Stimulated activated CD8-positive, alpha-beta memory T cell treated with anti-CD3 and anti-CD28 coated beads, Interleukin-12 subunit alpha, Interleukin-12 subunit beta, amount 100 ng/mL, for 4 hours (primary cell): Measurements from ENCODE around the gene ZP1.

Source experiments
- DNase-seq: peaks from one replicate; pipeline ENCODE4 v3.0.0-alpha.2; 2020; ENCODE audit warnings: low read depth

Gene ZP1

GRCh38 chr11:60910281-60910687 is 42.9 kb downstream of the ZP1 start:
- no peak for DNase-seq

GRCh38 chr11:60910711-60911380 is 43.5 kb downstream of the ZP1 start:
- no peak for DNase-seq

- DNase-seq, result no peak
These were observed 45.0 kb downstream of the ZP1 start for GRCh38 chr11:60912223-60912850.

GRCh38 chr11:60912851-60913528 is 45.6 kb downstream of the ZP1 start:
- DNase-seq, result no peak

- DNase-seq, result peak; percentile 74
These were observed 46.7 kb downstream of the ZP1 start, which contains the start of gene TMEM109 for GRCh38 chr11:60913793-60914632. Gene TMEM109, plus strand, starts transcription at chr11:60914158. Its CDS starts 5,536 bp downstream, at chr11:60919694.

GRCh38 chr11:60914633-60915247 is 47.4 kb downstream of the ZP1 start:
- no peak for DNase-seq

- DNase-seq, result peak; percentile 61
These were observed 48.0 kb downstream of the ZP1 start for GRCh38 chr11:60915248-60915914.

GRCh38 chr11:60916669-60917206 is 49.4 kb downstream of the ZP1 start:
- no peak for DNase-seq

- no peak for DNase-seq
These were observed 49.9 kb downstream of the ZP1 start for GRCh38 chr11:60917267-60917666.

GRCh38 chr11:60918251-60918938 is 51.1 kb downstream of the ZP1 start:
- DNase-seq, result no peak

- no peak for DNase-seq
These were observed 51.6 kb downstream of the ZP1 start for GRCh38 chr11:60918939-60919265.

GRCh38 chr11:60919320-60919719 is 52.0 kb downstream of the ZP1 start:
- DNase-seq, result no peak

GRCh38 chr11:60919956-60920355 is 52.6 kb downstream of the ZP1 start:
- DNase-seq, result no peak

- DNase-seq, result no peak
These were observed 53.9 kb downstream of the ZP1 start for GRCh38 chr11:60921259-60921658.

- DNase-seq, result no peak
These were observed 54.5 kb downstream of the ZP1 start for GRCh38 chr11:60921777-60922335.

GRCh38 chr11:60922906-60923305 is 55.6 kb downstream of the ZP1 start:
- no peak for DNase-seq

GRCh38 chr11:60923326-60923725 is 56.0 kb downstream of the ZP1 start:
- no peak for DNase-seq

- DNase-seq, result no peak
These were observed 56.4 kb downstream of the ZP1 start for GRCh38 chr11:60923800-60924109.

- no peak for DNase-seq
These were observed 57.0 kb downstream of the ZP1 start, which contains the start of gene TMEM132A for GRCh38 chr11:60924110-60924905. Gene TMEM132A, plus strand, starts transcription at chr11:60924460. Its CDS starts 174 bp downstream, at chr11:60924634.
